Hepatocyte (in vitro differentiated cells): ENCODE results near the gene SLC22A23. TPM values are rescaled to one million over a fixed set of nuclear protein-coding genes. Genes with fewer than 3 reads are reported as not detected.

Experiments
- DNase-seq: peaks from one replicate; pipeline ENCODE4 v3.0.0-alpha.2; 2016; ENCODE audit warnings: low spot score
- H2AFZ ChIP-seq: fragments of 200-600 bp; sonication (generic); 2 replicates; pipeline ENCODE4 v1.6.0; 2016; ENCODE audit warnings: antibody characterized with exemption, mild to moderate bottlenecking
- H3K27ac ChIP-seq: fragments of 200-600 bp; sonication (generic); 2 replicates; pipeline ENCODE4 v1.5.1; 2016; ENCODE audit warnings: mild to moderate bottlenecking
- H3K27me3 ChIP-seq: fragments of 200-600 bp; sonication (generic); 2 replicates; pipeline ENCODE4 v1.6.1; 2016
- H3K36me3 ChIP-seq: fragments of 200-600 bp; sonication (generic); replicated peaks from 2 replicates; pipeline ENCODE4 v1.5.1; 2016; ENCODE audit warnings: low read depth; ENCODE audit not compliant: insufficient read depth
- H3K4me1 ChIP-seq: fragments of 200-600 bp; sonication (generic); 2 replicates; pipeline ENCODE4 v1.5.1; 2016; ENCODE audit warnings: mild to moderate bottlenecking, moderate library complexity; ENCODE audit not compliant: insufficient read depth
- H3K4me2 ChIP-seq: fragments of 200-600 bp; sonication (generic); 2 replicates; pipeline ENCODE4 v1.6.0; 2016
- H3K4me3 ChIP-seq: fragments of 200-600 bp; sonication (generic); 2 replicates; pipeline ENCODE4 v1.5.1; 2016; ENCODE audit warnings: mild to moderate bottlenecking
- H3K79me2 ChIP-seq: fragments of 200-600 bp; sonication (generic); 2 replicates; pipeline ENCODE4 v1.6.0; 2017; ENCODE audit warnings: mild to moderate bottlenecking
- H3K9me2 ChIP-seq: fragments of 200-600 bp; sonication (generic); replicated peaks from 2 replicates; pipeline ENCODE4 v1.6.0; 2017; ENCODE audit warnings: mild to moderate bottlenecking; ENCODE audit not compliant: insufficient read depth
- H3K9me3 ChIP-seq: fragments of 200-600 bp; sonication (generic); 2 replicates; pipeline ENCODE4 v1.5.1; 2016; ENCODE audit warnings: low read depth, mild to moderate bottlenecking
- H4K20me1 ChIP-seq: fragments of 200-600 bp; sonication (generic); 2 replicates; pipeline ENCODE4 v1.6.0; 2016; ENCODE audit warnings: mild to moderate bottlenecking; ENCODE audit not compliant: insufficient read depth, poor library complexity, severe bottlenecking
- EZH2 ChIP-seq: fragments of 200-600 bp; sonication (generic); IDR thresholded peaks from 2 replicates; pipeline ENCODE4 v1.6.1; 2016; ENCODE audit warnings: antibody characterized with exemption, mild to moderate bottlenecking, borderline replicate concordance
- EZH2phosphoT487 ChIP-seq: fragments of 200-600 bp; sonication (generic); IDR thresholded peaks from one replicate; pipeline ENCODE4 v1.6.1; 2018; ENCODE audit warnings: antibody characterized with exemption, mild to moderate bottlenecking, low read depth, moderate library complexity; ENCODE audit not compliant: unreplicated experiment, severe bottlenecking
- WGBS: methylation state at CpG from one replicate; pipeline ENCODE4 v1.1.6; 2016; ENCODE audit warnings: low lambda C conversion rate; ENCODE audit errors: missing lambda C conversion rate; 5-methylcytosine and 5-hydroxymethylcytosine counted together
- polyA plus RNA-seq: library from polyadenylated mRNA; unstranded; fragments of >200 nt; fragmentation: Nextera tagmentation; extraction: Ambion mirVana; gene quantifications from 2 replicates; pipeline ENCODE4 v1.2.1, GENCODE V29; 2016
- total RNA-seq: library from RNA; depleted of rRNA; stranded (reverse); fragments of >200 nt; gene quantifications from 2 replicates; pipeline ENCODE4 v1.2.3, GENCODE V29; 2014
- TF ChIP-seq, protein P1 (sequence below): fragments of 200-600 bp; sonication (generic); IDR thresholded peaks from 2 replicates; pipeline ENCODE4 v1.5.1; 2016; ENCODE audit warnings: antibody characterized with exemption, mild to moderate bottlenecking; ENCODE audit not compliant: poor library complexity

SLC22A23 gene
- total and polyA plus RNA-seq, 2 experiments from 2014 or later = 14.3 to 14.8 TPM

DNA sequence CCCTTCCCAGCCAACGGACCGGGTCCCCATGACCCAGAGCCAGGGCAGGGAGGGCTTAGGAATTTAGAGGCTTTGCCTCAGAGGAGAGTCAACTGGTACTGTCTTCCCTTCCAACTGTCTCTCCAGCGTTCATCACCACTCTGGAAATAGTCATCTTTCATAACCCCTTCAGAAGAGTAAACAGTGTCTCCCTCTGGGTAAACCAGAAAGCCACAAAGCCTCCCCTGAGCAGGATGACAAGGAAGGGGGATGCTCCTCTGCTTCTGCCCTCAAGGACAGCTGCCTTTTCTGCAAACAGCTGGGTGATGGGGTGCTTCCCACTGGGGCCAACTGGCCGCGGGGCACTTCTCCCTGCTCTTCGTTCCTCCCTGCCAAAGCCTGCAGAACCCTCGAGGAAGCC is 108.0 kb downstream of the SLC22A23 start:
- no peaks in the 10 kb centered on the region for H3K9me3 ChIP-seq
- 97% methylated on average over 7 of the region's 7 CpGs for WGBS
- H3K27ac ChIP-seq = no peak overlapping the region
- H3K9me2 ChIP-seq = no peaks in the 10 kb centered on the region
- DNase-seq = no peak
- no peak overlapping the region for H3K4me2 ChIP-seq
- no peaks in the 10 kb centered on the region for H3K27me3 ChIP-seq
- H2AFZ ChIP-seq = no peak overlapping the region
- no peak for TF ChIP-seq EZH2phosphoT487
- TF ChIP-seq, protein P1, sequence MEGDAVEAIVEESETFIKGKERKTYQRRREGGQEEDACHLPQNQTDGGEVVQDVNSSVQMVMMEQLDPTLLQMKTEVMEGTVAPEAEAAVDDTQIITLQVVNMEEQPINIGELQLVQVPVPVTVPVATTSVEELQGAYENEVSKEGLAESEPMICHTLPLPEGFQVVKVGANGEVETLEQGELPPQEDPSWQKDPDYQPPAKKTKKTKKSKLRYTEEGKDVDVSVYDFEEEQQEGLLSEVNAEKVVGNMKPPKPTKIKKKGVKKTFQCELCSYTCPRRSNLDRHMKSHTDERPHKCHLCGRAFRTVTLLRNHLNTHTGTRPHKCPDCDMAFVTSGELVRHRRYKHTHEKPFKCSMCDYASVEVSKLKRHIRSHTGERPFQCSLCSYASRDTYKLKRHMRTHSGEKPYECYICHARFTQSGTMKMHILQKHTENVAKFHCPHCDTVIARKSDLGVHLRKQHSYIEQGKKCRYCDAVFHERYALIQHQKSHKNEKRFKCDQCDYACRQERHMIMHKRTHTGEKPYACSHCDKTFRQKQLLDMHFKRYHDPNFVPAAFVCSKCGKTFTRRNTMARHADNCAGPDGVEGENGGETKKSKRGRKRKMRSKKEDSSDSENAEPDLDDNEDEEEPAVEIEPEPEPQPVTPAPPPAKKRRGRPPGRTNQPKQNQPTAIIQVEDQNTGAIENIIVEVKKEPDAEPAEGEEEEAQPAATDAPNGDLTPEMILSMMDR = no peak
- TF ChIP-seq EZH2 = no peak
- H3K36me3 ChIP-seq = no peaks in the 10 kb centered on the region
- no peak overlapping the region for H3K4me3 ChIP-seq
- peaks cover 16% of the 10 kb centered on the region for H3K4me1 ChIP-seq
- peaks cover 12% of the 10 kb centered on the region for H3K79me2 ChIP-seq
- H4K20me1 ChIP-seq = no peaks in the 10 kb centered on the region

DNA sequence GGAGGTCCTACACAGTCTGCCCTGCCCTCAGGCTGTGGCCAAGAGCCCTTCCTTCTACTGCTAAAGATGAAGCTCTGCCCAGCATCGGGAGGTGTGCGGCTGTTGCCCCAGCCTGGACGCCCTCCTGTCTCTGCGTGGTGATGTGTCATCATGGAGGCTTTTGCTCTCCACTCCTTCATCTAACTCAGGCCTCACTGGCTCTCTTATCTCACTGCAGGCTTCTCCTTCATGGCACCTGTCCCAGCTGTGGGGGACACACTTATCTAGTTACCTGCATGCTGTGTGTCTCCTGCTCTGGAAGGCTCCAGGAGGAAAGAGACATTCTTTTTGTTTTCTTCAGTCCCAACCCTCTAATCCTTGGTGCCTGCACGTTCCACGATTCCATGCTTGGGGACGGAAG is 109.0 kb downstream of the SLC22A23 start:
- no peaks in the 10 kb centered on the region for H3K27me3 ChIP-seq
- no peak overlapping the region for H3K27ac ChIP-seq
- H4K20me1 ChIP-seq = no peaks in the 10 kb centered on the region
- H3K4me2 ChIP-seq = no peak overlapping the region
- H3K79me2 ChIP-seq = peaks cover 10% of the 10 kb centered on the region
- no peaks in the 10 kb centered on the region for H3K9me3 ChIP-seq
- H3K9me2 ChIP-seq = no peaks in the 10 kb centered on the region
- TF ChIP-seq EZH2 (no peak), EZH2phosphoT487 (no peak)
- TF ChIP-seq, protein P1 = no peak
- DNase-seq = no peak
- H3K4me3 ChIP-seq = no peak overlapping the region
- WGBS = 98% methylated on average over 7 of the region's 7 CpGs
- no peak overlapping the region for H2AFZ ChIP-seq
- H3K36me3 ChIP-seq = no peaks in the 10 kb centered on the region
- peaks cover 23% of the 10 kb centered on the region for H3K4me1 ChIP-seq

DNA sequence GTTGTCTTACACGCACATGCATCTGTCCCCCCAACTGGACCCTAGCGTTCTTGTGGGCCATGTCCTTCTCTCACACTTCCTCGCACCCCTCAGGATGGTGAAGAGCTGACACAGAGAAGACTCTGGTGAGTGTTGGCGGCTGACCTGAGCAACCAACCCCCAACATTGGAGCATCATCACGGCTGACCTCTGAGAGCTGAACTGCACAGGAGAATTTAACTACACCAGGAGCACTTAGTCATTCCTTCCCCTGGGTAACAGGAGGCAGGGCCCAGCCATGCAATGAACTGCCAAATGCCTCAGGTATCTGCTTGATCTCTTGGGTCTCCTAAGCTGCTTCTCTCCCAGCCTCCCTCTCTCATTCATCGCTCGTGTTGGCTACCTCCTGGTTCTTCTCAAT is 109.6 kb downstream of the SLC22A23 start:
- DNase-seq = no peak
- H3K79me2 ChIP-seq = peaks cover 8% of the 10 kb centered on the region
- peaks cover 24% of the 10 kb centered on the region for H3K4me1 ChIP-seq
- TF ChIP-seq EZH2 = no peak
- TF ChIP-seq EZH2phosphoT487 = no peak
- TF ChIP-seq, protein P1 = no peak
- H3K27ac ChIP-seq = no peak overlapping the region
- no peaks in the 10 kb centered on the region for H3K27me3 ChIP-seq
- H3K4me3 ChIP-seq = no peak overlapping the region
- H4K20me1 ChIP-seq = no peaks in the 10 kb centered on the region
- no peak overlapping the region for H2AFZ ChIP-seq
- H3K9me2 ChIP-seq = no peaks in the 10 kb centered on the region
- no peak overlapping the region for H3K4me2 ChIP-seq
- H3K36me3 ChIP-seq = no peaks in the 10 kb centered on the region
- WGBS = 96% methylated on average over 7 of the region's 7 CpGs
- no peaks in the 10 kb centered on the region for H3K9me3 ChIP-seq

- no peaks in the 10 kb centered on the region for H3K9me3 ChIP-seq
Measured at GRCh38 chr6:3346476-3346875, 110.4 kb downstream of the SLC22A23 start.

More at GRCh38 chr6:3346476-3346875, 110.4 kb downstream of the SLC22A23 start:
- H3K27ac ChIP-seq = no peak overlapping the region
- H3K4me3 ChIP-seq = no peak overlapping the region
- H3K4me2 ChIP-seq = no peak overlapping the region
- H3K27me3 ChIP-seq = no peaks in the 10 kb centered on the region
- WGBS = 87% methylated on average over 2 of the region's 2 CpGs
- H3K9me2 ChIP-seq = no peaks in the 10 kb centered on the region
- H4K20me1 ChIP-seq = no peaks in the 10 kb centered on the region
- H3K36me3 ChIP-seq = no peaks in the 10 kb centered on the region
- no peak for DNase-seq
- no peak overlapping the region for H2AFZ ChIP-seq
- H3K79me2 ChIP-seq = peaks cover 8% of the 10 kb centered on the region
- TF ChIP-seq, protein P1 = no peak
- no peak for TF ChIP-seq EZH2
- TF ChIP-seq EZH2phosphoT487 = no peak
- peaks cover 24% of the 10 kb centered on the region for H3K4me1 ChIP-seq
